GM23338 (cell line): ENCODE data around the gene WFDC12. TPM values are rescaled to one million over a fixed set of nuclear protein-coding genes. Genes with fewer than 3 reads are reported as not detected.
A peak's percentile ranks its signal among the peaks of the same experiment; 100 is the strongest.

Source experiments
- ATAC-seq: fragments of 200-7000 bp; cut with Tn5 transposase; 3 replicates; pipeline ENCODE4 v1.9.1; 2020
- DNase-seq: peaks from one replicate; pipeline ENCODE4 v3.0.0-alpha.2; 2015; ENCODE audit warnings: low spot score
- H2AFZ ChIP-seq: fragments of 200-600 bp; sonication (generic); 2 replicates; pipeline ENCODE4 v1.8.0; 2016; ENCODE audit warnings: antibody characterized with exemption, mild to moderate bottlenecking, moderate library complexity
- H3F3A ChIP-seq: fragments of 200-600 bp; sonication (generic); replicated peaks from 2 replicates; pipeline ENCODE4 v1.8.0; 2017; ENCODE audit warnings: antibody characterized with exemption, mixed run types, low read depth
- H3K27ac ChIP-seq: fragments of 200-600 bp; sonication (generic); 2 replicates; pipeline ENCODE4 v1.6.1; 2016; ENCODE audit warnings: low read depth
- H3K27me3 ChIP-seq: fragments of 200-600 bp; sonication (generic); 2 replicates; pipeline ENCODE4 v1.8.0; 2016; ENCODE audit warnings: mild to moderate bottlenecking, mixed run types, moderate library complexity; ENCODE audit not compliant: insufficient read depth
- H3K36me3 ChIP-seq: fragments of 200-600 bp; sonication (generic); 2 replicates; pipeline ENCODE4 v1.8.0; 2016; ENCODE audit warnings: mild to moderate bottlenecking; ENCODE audit not compliant: insufficient read depth
- H3K4me1 ChIP-seq: fragments of 200-600 bp; sonication (generic); 2 replicates; pipeline ENCODE4 v1.8.0; 2016; ENCODE audit warnings: mild to moderate bottlenecking, moderate library complexity; ENCODE audit not compliant: insufficient read depth
- H3K4me2 ChIP-seq: fragments of 200-600 bp; sonication (generic); 2 replicates; pipeline ENCODE4 v1.7.1; 2017; ENCODE audit warnings: mixed run types
- H3K4me3 ChIP-seq: fragments of 200-600 bp; sonication (generic); 2 replicates; pipeline ENCODE4 v1.6.1; 2016; ENCODE audit warnings: mixed run types
- H3K79me2 ChIP-seq: fragments of 200-600 bp; sonication (generic); replicated peaks from 2 replicates; pipeline ENCODE4 v1.8.0; 2017; ENCODE audit warnings: mild to moderate bottlenecking; ENCODE audit not compliant: insufficient read depth
- H3K9me2 ChIP-seq: fragments of 200-600 bp; sonication (generic); 2 replicates; pipeline ENCODE4 v1.8.0; 2017; ENCODE audit not compliant: insufficient read depth
- H4K20me1 ChIP-seq: fragments of 200-600 bp; sonication (generic); replicated peaks from 2 replicates; pipeline ENCODE4 v1.8.0; 2017; ENCODE audit warnings: mild to moderate bottlenecking; ENCODE audit not compliant: insufficient read depth
- H3K27ac Mint-ChIP-seq: 2 replicates; pipeline ENCODE4 v1.8.0; 2020; ENCODE audit warnings: inconsistent platforms, mild to moderate bottlenecking, moderate library complexity, mixed read lengths
- H3K27me3 Mint-ChIP-seq: 3 replicates; pipeline ENCODE4 v1.8.0; 2022; ENCODE audit warnings: low read depth, mild to moderate bottlenecking, moderate library complexity, mixed read lengths, inconsistent platforms; ENCODE audit not compliant: insufficient read depth, poor library complexity
- H3K36me3 Mint-ChIP-seq: 3 replicates; pipeline ENCODE4 v1.8.0; 2021; ENCODE audit warnings: low read depth, mild to moderate bottlenecking, inconsistent platforms, moderate library complexity, mixed read lengths
- H3K4me1 Mint-ChIP-seq: 3 replicates; pipeline ENCODE4 v1.8.0; 2020; ENCODE audit warnings: mild to moderate bottlenecking, inconsistent platforms, mixed read lengths
- H3K4me3 Mint-ChIP-seq: 3 replicates; pipeline ENCODE4 v1.8.0; 2021; ENCODE audit warnings: moderate library complexity, mild to moderate bottlenecking, inconsistent platforms, mixed read lengths
- H3K9me3 Mint-ChIP-seq: 3 replicates; pipeline ENCODE4 v1.8.0; 2020; ENCODE audit warnings: moderate library complexity, mild to moderate bottlenecking, inconsistent platforms, mixed read lengths
- EZH2 ChIP-seq: fragments of 200-600 bp; sonication (generic); IDR thresholded peaks from one replicate; pipeline ENCODE4 v1.8.0; 2017; ENCODE audit warnings: antibody characterized with exemption, mild to moderate bottlenecking, low read depth; ENCODE audit not compliant: unreplicated experiment
- EZH2phosphoT487 ChIP-seq: fragments of 200-600 bp; sonication (generic); IDR thresholded peaks from one replicate; pipeline ENCODE4 v1.8.1; 2018; ENCODE audit warnings: antibody characterized with exemption; ENCODE audit not compliant: unreplicated experiment
- JUNB ChIP-seq: IDR thresholded peaks from one replicate; pipeline ENCODE4 v1.6.1; 2016; ENCODE audit warnings: antibody characterized with exemption; ENCODE audit not compliant: unreplicated experiment
- NANOG ChIP-seq: IDR thresholded peaks from 2 replicates; pipeline ENCODE4 v1.6.1; 2016; ENCODE audit warnings: antibody characterized with exemption, borderline replicate concordance
- POLR2AphosphoS5 ChIP-seq: IDR thresholded peaks from 2 replicates; pipeline ENCODE4 v1.6.1; 2016; ENCODE audit warnings: antibody characterized with exemption, low read depth
- STAT1 ChIP-seq: IDR thresholded peaks from one replicate; pipeline ENCODE4 v1.6.1; 2016; ENCODE audit warnings: antibody characterized with exemption; ENCODE audit not compliant: unreplicated experiment
- ZNF114 ChIP-seq: fragments of 250-450 bp; sonication (Bioruptor Pico); IDR thresholded peaks from 2 replicates; pipeline ENCODE4 v1.5.0; 2020; ENCODE audit warnings: mild to moderate bottlenecking, moderate library complexity
- ZNF331 ChIP-seq: fragments of 250-450 bp; sonication (Bioruptor Pico); IDR thresholded peaks from 2 replicates; pipeline ENCODE4 v1.5.0; 2020; ENCODE audit warnings: low read depth, mild to moderate bottlenecking, moderate library complexity
- polyA plus RNA-seq: library from polyadenylated mRNA; unstranded; fragments of >200 nt; fragmentation: Nextera tagmentation; extraction: Ambion mirVana; gene quantifications from 2 replicates; pipeline ENCODE4 v1.2.1, GENCODE V29; 2016
- total RNA-seq: library from RNA; depleted of rRNA; stranded (reverse); fragments of >200 nt; shearing (Covaris generic); gene quantifications from 2 replicates; pipeline ENCODE4 v1.2.3, GENCODE V29; 2014
- TF ChIP-seq, protein P1 (sequence below): IDR thresholded peaks from 2 replicates; pipeline ENCODE4 v1.6.1; 2016; ENCODE audit warnings: antibody characterized with exemption
- TF ChIP-seq, protein P2 (sequence below): IDR thresholded peaks from one replicate; pipeline ENCODE4 v1.6.1; 2018; ENCODE audit warnings: antibody characterized with exemption; ENCODE audit not compliant: unreplicated experiment
- TF ChIP-seq, protein P3 (sequence below): fragments of 250-450 bp; sonication (Bioruptor Pico); IDR thresholded peaks from 2 replicates; pipeline ENCODE4 v1.5.0; 2020; ENCODE audit warnings: mild to moderate bottlenecking, moderate library complexity

Gene WFDC12
- total and polyA plus RNA-seq, 2 experiments from 2014 or later, result not detected

DNA sequence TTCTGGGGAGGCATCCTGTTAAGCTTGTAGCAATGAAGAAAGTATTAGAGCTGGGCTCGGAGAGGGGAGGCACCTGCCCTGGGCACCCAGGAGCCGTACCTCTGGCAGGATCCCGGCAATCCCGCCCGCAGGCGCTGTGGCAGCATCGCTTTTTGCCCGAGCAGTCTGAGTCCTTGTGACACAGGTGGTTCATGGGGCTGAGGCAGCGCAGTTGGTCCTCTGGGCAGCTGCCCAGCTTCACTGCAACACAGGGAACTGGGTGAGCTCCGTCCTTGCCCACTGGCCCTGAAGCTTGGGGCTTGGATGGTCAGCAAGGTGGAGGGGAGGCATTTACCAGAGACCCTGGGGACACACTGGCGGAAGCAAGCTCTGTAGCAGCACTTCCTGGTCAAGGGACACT, 14.0 kb downstream of the WFDC12 start:
- Mint-ChIP-seq H3K27me3 (peaks cover 8% of the 10 kb centered on the region), H3K9me3 (no peaks in the 10 kb centered on the region), H3K27ac (no peak overlapping the region), H3K4me1 (peaks cover 10% of the 10 kb centered on the region; the same call in 2 of the 3 replicates), H3K4me3 (no peak overlapping the region), H3K36me3 (no peaks in the 10 kb centered on the region)
- H3F3A ChIP-seq, result no peaks in the 10 kb centered on the region
- H3K4me2 ChIP-seq, result no peak overlapping the region
- H3K4me1 ChIP-seq, result peaks cover 4% of the 10 kb centered on the region; the same call in 1 of the 2 replicates
- DNase-seq, result no peak
- H4K20me1 ChIP-seq, result no peaks in the 10 kb centered on the region
- H3K79me2 ChIP-seq, result no peaks in the 10 kb centered on the region
- TF ChIP-seq, protein P1, sequence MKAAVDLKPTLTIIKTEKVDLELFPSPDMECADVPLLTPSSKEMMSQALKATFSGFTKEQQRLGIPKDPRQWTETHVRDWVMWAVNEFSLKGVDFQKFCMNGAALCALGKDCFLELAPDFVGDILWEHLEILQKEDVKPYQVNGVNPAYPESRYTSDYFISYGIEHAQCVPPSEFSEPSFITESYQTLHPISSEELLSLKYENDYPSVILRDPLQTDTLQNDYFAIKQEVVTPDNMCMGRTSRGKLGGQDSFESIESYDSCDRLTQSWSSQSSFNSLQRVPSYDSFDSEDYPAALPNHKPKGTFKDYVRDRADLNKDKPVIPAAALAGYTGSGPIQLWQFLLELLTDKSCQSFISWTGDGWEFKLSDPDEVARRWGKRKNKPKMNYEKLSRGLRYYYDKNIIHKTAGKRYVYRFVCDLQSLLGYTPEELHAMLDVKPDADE, result no peak
- TF ChIP-seq ZNF331 (CRISPR knock-in tag), result no peak
- no peak for TF ChIP-seq JUNB
- TF ChIP-seq, protein P2, sequence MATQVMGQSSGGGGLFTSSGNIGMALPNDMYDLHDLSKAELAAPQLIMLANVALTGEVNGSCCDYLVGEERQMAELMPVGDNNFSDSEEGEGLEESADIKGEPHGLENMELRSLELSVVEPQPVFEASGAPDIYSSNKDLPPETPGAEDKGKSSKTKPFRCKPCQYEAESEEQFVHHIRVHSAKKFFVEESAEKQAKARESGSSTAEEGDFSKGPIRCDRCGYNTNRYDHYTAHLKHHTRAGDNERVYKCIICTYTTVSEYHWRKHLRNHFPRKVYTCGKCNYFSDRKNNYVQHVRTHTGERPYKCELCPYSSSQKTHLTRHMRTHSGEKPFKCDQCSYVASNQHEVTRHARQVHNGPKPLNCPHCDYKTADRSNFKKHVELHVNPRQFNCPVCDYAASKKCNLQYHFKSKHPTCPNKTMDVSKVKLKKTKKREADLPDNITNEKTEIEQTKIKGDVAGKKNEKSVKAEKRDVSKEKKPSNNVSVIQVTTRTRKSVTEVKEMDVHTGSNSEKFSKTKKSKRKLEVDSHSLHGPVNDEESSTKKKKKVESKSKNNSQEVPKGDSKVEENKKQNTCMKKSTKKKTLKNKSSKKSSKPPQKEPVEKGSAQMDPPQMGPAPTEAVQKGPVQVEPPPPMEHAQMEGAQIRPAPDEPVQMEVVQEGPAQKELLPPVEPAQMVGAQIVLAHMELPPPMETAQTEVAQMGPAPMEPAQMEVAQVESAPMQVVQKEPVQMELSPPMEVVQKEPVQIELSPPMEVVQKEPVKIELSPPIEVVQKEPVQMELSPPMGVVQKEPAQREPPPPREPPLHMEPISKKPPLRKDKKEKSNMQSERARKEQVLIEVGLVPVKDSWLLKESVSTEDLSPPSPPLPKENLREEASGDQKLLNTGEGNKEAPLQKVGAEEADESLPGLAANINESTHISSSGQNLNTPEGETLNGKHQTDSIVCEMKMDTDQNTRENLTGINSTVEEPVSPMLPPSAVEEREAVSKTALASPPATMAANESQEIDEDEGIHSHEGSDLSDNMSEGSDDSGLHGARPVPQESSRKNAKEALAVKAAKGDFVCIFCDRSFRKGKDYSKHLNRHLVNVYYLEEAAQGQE, result no peak
- TF ChIP-seq STAT1, result no peak
- TF ChIP-seq ZNF114 (CRISPR knock-in tag), result no peak
- TF ChIP-seq, protein P3, sequence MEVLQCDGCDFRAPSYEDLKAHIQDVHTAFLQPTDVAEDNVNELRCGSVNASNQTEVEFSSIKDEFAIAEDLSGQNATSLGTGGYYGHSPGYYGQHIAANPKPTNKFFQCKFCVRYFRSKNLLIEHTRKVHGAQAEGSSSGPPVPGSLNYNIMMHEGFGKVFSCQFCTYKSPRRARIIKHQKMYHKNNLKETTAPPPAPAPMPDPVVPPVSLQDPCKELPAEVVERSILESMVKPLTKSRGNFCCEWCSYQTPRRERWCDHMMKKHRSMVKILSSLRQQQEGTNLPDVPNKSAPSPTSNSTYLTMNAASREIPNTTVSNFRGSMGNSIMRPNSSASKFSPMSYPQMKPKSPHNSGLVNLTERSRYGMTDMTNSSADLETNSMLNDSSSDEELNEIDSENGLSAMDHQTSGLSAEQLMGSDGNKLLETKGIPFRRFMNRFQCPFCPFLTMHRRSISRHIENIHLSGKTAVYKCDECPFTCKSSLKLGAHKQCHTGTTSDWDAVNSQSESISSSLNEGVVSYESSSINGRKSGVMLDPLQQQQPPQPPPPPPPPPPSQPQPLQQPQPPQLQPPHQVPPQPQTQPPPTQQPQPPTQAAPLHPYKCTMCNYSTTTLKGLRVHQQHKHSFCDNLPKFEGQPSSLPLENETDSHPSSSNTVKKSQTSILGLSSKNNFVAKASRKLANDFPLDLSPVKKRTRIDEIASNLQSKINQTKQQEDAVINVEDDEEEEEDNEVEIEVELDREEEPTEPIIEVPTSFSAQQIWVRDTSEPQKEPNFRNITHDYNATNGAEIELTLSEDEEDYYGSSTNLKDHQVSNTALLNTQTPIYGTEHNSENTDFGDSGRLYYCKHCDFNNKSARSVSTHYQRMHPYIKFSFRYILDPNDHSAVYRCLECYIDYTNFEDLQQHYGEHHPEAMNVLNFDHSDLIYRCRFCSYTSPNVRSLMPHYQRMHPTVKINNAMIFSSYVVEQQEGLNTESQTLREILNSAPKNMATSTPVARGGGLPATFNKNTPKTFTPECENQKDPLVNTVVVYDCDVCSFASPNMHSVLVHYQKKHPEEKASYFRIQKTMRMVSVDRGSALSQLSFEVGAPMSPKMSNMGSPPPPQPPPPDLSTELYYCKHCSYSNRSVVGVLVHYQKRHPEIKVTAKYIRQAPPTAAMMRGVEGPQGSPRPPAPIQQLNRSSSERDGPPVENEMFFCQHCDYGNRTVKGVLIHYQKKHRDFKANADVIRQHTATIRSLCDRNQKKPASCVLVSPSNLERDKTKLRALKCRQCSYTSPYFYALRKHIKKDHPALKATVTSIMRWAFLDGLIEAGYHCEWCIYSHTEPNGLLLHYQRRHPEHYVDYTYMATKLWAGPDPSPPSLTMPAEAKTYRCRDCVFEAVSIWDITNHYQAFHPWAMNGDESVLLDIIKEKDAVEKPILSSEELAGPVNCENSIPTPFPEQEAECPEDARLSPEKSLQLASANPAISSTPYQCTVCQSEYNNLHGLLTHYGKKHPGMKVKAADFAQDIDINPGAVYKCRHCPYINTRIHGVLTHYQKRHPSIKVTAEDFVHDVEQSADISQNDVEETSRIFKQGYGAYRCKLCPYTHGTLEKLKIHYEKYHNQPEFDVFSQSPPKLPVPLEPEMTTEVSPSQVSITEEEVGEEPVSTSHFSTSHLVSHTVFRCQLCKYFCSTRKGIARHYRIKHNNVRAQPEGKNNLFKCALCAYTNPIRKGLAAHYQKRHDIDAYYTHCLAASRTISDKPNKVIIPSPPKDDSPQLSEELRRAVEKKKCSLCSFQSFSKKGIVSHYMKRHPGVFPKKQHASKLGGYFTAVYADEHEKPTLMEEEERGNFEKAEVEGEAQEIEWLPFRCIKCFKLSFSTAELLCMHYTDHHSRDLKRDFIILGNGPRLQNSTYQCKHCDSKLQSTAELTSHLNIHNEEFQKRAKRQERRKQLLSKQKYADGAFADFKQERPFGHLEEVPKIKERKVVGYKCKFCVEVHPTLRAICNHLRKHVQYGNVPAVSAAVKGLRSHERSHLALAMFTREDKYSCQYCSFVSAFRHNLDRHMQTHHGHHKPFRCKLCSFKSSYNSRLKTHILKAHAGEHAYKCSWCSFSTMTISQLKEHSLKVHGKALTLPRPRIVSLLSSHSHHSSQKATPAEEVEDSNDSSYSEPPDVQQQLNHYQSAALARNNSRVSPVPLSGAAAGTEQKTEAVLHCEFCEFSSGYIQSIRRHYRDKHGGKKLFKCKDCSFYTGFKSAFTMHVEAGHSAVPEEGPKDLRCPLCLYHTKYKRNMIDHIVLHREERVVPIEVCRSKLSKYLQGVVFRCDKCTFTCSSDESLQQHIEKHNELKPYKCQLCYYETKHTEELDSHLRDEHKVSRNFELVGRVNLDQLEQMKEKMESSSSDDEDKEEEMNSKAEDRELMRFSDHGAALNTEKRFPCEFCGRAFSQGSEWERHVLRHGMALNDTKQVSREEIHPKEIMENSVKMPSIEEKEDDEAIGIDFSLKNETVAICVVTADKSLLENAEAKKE (CRISPR knock-in tag), result no peak
- TF ChIP-seq EZH2, result no peak
- TF ChIP-seq NANOG, result no peak
- no peak for TF ChIP-seq EZH2phosphoT487
- no peak for TF ChIP-seq POLR2AphosphoS5
- H3K27ac ChIP-seq, result no peak overlapping the region
- H2AFZ ChIP-seq, result 0 out of 2 replicates have a peak overlapping the region, but pooled peaks have one; percentile 38
- no peaks in the 10 kb centered on the region for H3K36me3 ChIP-seq
- H3K9me2 ChIP-seq, result no peaks in the 10 kb centered on the region
- no peak overlapping the region for H3K4me3 ChIP-seq
- H3K27me3 ChIP-seq, result no peaks in the 10 kb centered on the region
- no peak for ATAC-seq
